K562 (cell line): ENCODE results near the gene GOPC. TPM values are rescaled to one million over a fixed set of nuclear protein-coding genes. Genes with fewer than 3 reads are reported as not detected.

Experiments used
- ATAC-seq: fragments of 200-7000 bp; cut with Tn5 transposase; 3 replicates; pipeline ENCODE4 v1.9.1; 2020; ENCODE audit warnings: moderate library complexity
- BruUV-seq: library from RNA; stranded (reverse); fragments of 400-500 nt; replicated peaks from 2 replicates; lab custom pipeline; 2021; lab: Mats Ljungman, UMichigan
- CTCF ChIA-PET: fragments of 300-600 bp; formaldehyde crosslinking; extraction: SDS; loops from one replicate; lab custom pipeline; 2021; ENCODE audit warnings: low intra/inter-chr PET ratio; lab: Yijun Ruan, JAX
- POLR2A ChIA-PET: fragments of 300-600, 350-650 bp; sonication (Branson Sonifier 250); formaldehyde crosslinking; extraction: SDS; loops from one replicate; lab custom pipeline; 2021; ENCODE audit warnings: antibody characterized with exemption, inconsistent platforms; lab: Yijun Ruan, JAX
- DNase-seq, 4 experiments: peaks; one replicate each; pipeline versions ENCODE4 v3.0.0 to v3.0.0-alpha.2; 2011 to 2018; ENCODE audit warnings: low spot score in 3 of 4, mixed read lengths in 3 of 4; ENCODE audit errors: extremely low read depth in 1 of 4
- FAIRE-seq: peaks from 2 replicates; lab custom pipeline; 2011; peaks lifted over from hg19 to GRCh38; lab: Jason Lieb, UNC
- H2AFZ ChIP-seq: 2 replicates; pipeline ENCODE4 v1.6.0; 2011; ENCODE audit warnings: low read depth, low read length, control low read depth, inconsistent platforms
- H3K27ac ChIP-seq: fragments of 200-600 bp; 3 replicates; pipeline ENCODE4 v1.8.0; 2011; ENCODE audit warnings: low read depth, mild to moderate bottlenecking, control low read depth, inconsistent platforms, low read length, moderate library complexity, mixed read lengths; ENCODE audit errors: extremely low read depth
- H3K27me3 ChIP-seq, 2 experiments: fragments of 300-600 bp in 1 of 2; 2 replicates in 1 of 2; 3 replicates in 1 of 2; pipeline versions ENCODE4 v1.6.0 to v1.8.0; 2011; ENCODE audit warnings: inconsistent platforms in 2 of 2, low read length in 2 of 2, mild to moderate bottlenecking in 1 of 2, mixed read lengths in 1 of 2, moderate library complexity in 1 of 2; ENCODE audit not compliant: control insufficient read depth in 2 of 2, insufficient read depth in 2 of 2
- H3K36me3 ChIP-seq: fragments of 300-600 bp; 3 replicates; pipeline ENCODE4 v1.8.0; 2011; ENCODE audit warnings: mild to moderate bottlenecking, low read length, inconsistent platforms; ENCODE audit not compliant: control insufficient read depth, insufficient read depth
- H3K4me1 ChIP-seq, 2 experiments: fragments of 200-600 bp in 1 of 2; replicated peaks in 1 of 2; 2 replicates in 1 of 2; 3 replicates in 1 of 2; pipeline versions ENCODE4 v1.5.1 to v1.8.0; 2011; ENCODE audit warnings: inconsistent platforms in 2 of 2, low read length in 2 of 2, mild to moderate bottlenecking in 1 of 2, mixed read lengths in 1 of 2, moderate library complexity in 1 of 2; ENCODE audit not compliant: control insufficient read depth in 2 of 2, insufficient read depth in 2 of 2
- H3K4me2 ChIP-seq: 2 replicates; pipeline ENCODE4 v1.6.1; 2011; ENCODE audit warnings: low read length, control low read depth, inconsistent platforms, mixed read lengths; ENCODE audit not compliant: insufficient read depth
- H3K4me3 ChIP-seq: fragments of 200-600 bp; sonication (generic), shearing (Covaris generic); 2 replicates; pipeline ENCODE4 v1.5.1; 2016; ENCODE audit warnings: control low read depth, inconsistent platforms
- H3K79me2 ChIP-seq: fragments of 200-600 bp; 3 replicates; pipeline ENCODE4 v1.8.0; 2011; ENCODE audit warnings: low read length, inconsistent platforms; ENCODE audit not compliant: control insufficient read depth, insufficient read depth
- H3K9ac ChIP-seq, 2 experiments: 2 replicates each; pipeline versions ENCODE4 v1.6.0 to v1.6.1; 2011; ENCODE audit warnings: low read depth in 2 of 2, low read length in 2 of 2, control low read depth in 1 of 2, inconsistent platforms in 1 of 2, mild to moderate bottlenecking in 1 of 2, mixed read lengths in 1 of 2; ENCODE audit not compliant: insufficient read depth in 1 of 2
- H3K9me1 ChIP-seq: one replicate; pipeline ENCODE4 v1.6.0; 2011; ENCODE audit warnings: inconsistent platforms, mild to moderate bottlenecking, low read length, moderate library complexity; ENCODE audit not compliant: control insufficient read depth, insufficient read depth
- H3K9me3 ChIP-seq: replicated peaks from 2 replicates; pipeline ENCODE4 v1.5.1; 2011; ENCODE audit warnings: low read depth, low read length, inconsistent platforms; ENCODE audit not compliant: control insufficient read depth, insufficient read depth
- H4K20me1 ChIP-seq: replicated peaks from 2 replicates; pipeline ENCODE4 v1.6.1; 2011; ENCODE audit warnings: low read length, inconsistent platforms, mixed read lengths; ENCODE audit not compliant: control insufficient read depth, insufficient read depth
- C11orf30 ChIP-seq: fragments of 450-650 bp; IDR thresholded peaks from 2 replicates; pipeline ENCODE4 v1.6.1; 2016; ENCODE audit warnings: low read depth, mild to moderate bottlenecking
- CREB3 ChIP-seq: fragments of 450-650 bp; conservative IDR thresholded peaks from 2 replicates; pipeline ENCODE4 v1.6.1; 2016; ENCODE audit warnings: missing genetic modification characterization, low read depth, mild to moderate bottlenecking, missing compliant biosample characterization, moderate library complexity
- FIP1L1 ChIP-seq: fragments of 200-400 bp; formaldehyde crosslinking; IDR thresholded peaks from 2 replicates; pipeline ENCODE4 v1.6.1; 2018; ENCODE audit warnings: mild to moderate bottlenecking, low read depth, low read length; ENCODE audit not compliant: poor library complexity, severe bottlenecking
- MAFF ChIP-seq: IDR thresholded peaks from 2 replicates; pipeline ENCODE4 v1.6.1; 2012; ENCODE audit warnings: low read length, improper control_type of control experiment
- MAFK ChIP-seq: IDR thresholded peaks from 2 replicates; pipeline ENCODE4 v1.6.1; 2011; ENCODE audit warnings: low read length, improper control_type of control experiment
- RREB1 ChIP-seq: fragments of 250-450 bp; sonication (Bioruptor Pico); IDR thresholded peaks from 2 replicates; pipeline ENCODE4 v1.4.0; 2020
- TFAP4 ChIP-seq: sonication (generic); formaldehyde crosslinking; IDR thresholded peaks from 2 replicates; pipeline ENCODE4 v1.8.0; 2022; ENCODE audit warnings: missing genetic modification reagents, mild to moderate bottlenecking, moderate library complexity, borderline replicate concordance
- ZNF280B ChIP-seq: fragments of 250-450 bp; sonication (Bioruptor Pico); IDR thresholded peaks from 2 replicates; pipeline ENCODE4 v1.5.1; 2021; ENCODE audit warnings: mild to moderate bottlenecking
- ZNF316 ChIP-seq: fragments of 450-650 bp; IDR thresholded peaks from 2 replicates; pipeline ENCODE4 v1.6.1; 2016
- WGBS: fragments of 100-300 bp; shearing (Covaris generic); methylation state at CpG from one replicate; pipeline ENCODE4 v1.1.6; 2016; ENCODE audit warnings: low coverage, mixed read lengths; ENCODE audit not compliant: insufficient coverage; ENCODE audit errors: missing lambda C conversion rate; 5-methylcytosine and 5-hydroxymethylcytosine counted together
- in situ Hi-C: fragments of 300-500 bp; cut with MboI; formaldehyde crosslinking; loops from 4 replicates; pipeline ENCODE4 v1.15.0; 2018; ENCODE audit warnings: inconsistent platforms, mixed read lengths
- intact Hi-C: fragments of 100-400 bp; cut with micrococcal nuclease; formaldehyde crosslinking; loops from 2 replicates; pipeline ENCODE4 v1.14.2; 2022
- polyA plus RNA-seq, 8 experiments: library from polyadenylated mRNA; depleted of rRNA in 4 of 8; stranded (reverse) in 5 of 8; unstranded in 3 of 8; fragments of >200 nt; fragmentation: Nextera tagmentation in 2 of 8; fragmentation: Illumina TruSeq in 1 of 8; extraction: Ambion mirVana in 2 of 8; extraction: Trizol in 1 of 8; gene quantifications; 2 replicates each; pipeline versions ENCODE4 v1.2.1 to v1.2.3, GENCODE V29; 2011 to 2014; ENCODE audit warnings: inconsistent platforms in 1 of 8, missing spikeins in 1 of 8
- total RNA-seq, 7 experiments: library from RNA; depleted of rRNA in 6 of 7; stranded (reverse); fragments of >200 nt in 6 of 7; fragmentation: Illumina TruSeq in 2 of 7; extraction: Trizol in 2 of 7; gene quantifications; 2 replicates each; pipeline versions ENCODE4 v1.2.1 to v1.2.3, GENCODE V29; 2011 to 2021; ENCODE audit warnings: low replicate concordance in 1 of 7

The GOPC gene
- total and polyA plus RNA-seq, 9 of the 15 experiments (the other 6 are each of a cell fraction or from before 2014, with no cell fraction given): 10.0 to 32.2 (median 25.6) TPM

- Histone ChIP-seq H3K4me1 (peaks cover 0 to 8% of the 10 kb centered on the region in 2 experiments; a peak in 2 of 5 replicates), H3K9me1 (no peaks in the 10 kb centered on the region), H3K36me3 (peaks cover 85% of the 10 kb centered on the region), H3K9ac (no peak overlapping the region), H3K9me3 (no peaks in the 10 kb centered on the region), H3K79me2 (no peaks in the 10 kb centered on the region), H3K27ac (no peak overlapping the region), H3K4me3 (no peak overlapping the region), H2AFZ (no peak overlapping the region), H4K20me1 (no peaks in the 10 kb centered on the region), H3K4me2 (no peak overlapping the region), H3K27me3 (no peaks in the 10 kb centered on the region)
- TF ChIP-seq ZNF280B (CRISPR knock-in tag) (no peak), CREB3 (tag) (no peak), MAFK (peak; percentile 39; the same call in 1 of the 2 replicates), TFAP4 (no peak), RREB1 (no peak), MAFF (peak; percentile 54), C11orf30 (peak; percentile 57), FIP1L1 (no peak), ZNF316 (peak; percentile 72)
- BruUV-seq: no TSS peak
- DNase-seq (no peak), FAIRE-seq (no peak), ATAC-seq (no peak)
- WGBS: 94% methylated on average over 2 of the region's 2 CpGs
- CTCF ChIA-PET: no interaction called here
- in situ Hi-C loops: no loop called here
- POLR2A ChIA-PET: interaction anchor here (0.7 kb wide), 1 partner anchor 22 kb away, joined by 3 read pairs; no protein-coding TSS in a partner anchor
- intact Hi-C loops: no loop called here
These were observed 34.1 kb downstream of the GOPC start for GRCh38 chr6:117568247-117568646.
